GM23248 (cell line): ENCODE data around the gene POLR3A.

ENCODE experiments used
- EZH2 ChIP-seq: fragments of 200-600 bp; sonication (generic); IDR thresholded peaks from 2 replicates; pipeline ENCODE4 v1.6.1; 2018; ENCODE audit warnings: antibody characterized with exemption, mild to moderate bottlenecking; ENCODE audit not compliant: insufficient read depth, poor library complexity, severe bottlenecking
- EZH2phosphoT487 ChIP-seq: fragments of 200-600 bp; sonication (generic); IDR thresholded peaks from 2 replicates; pipeline ENCODE4 v1.6.1; 2018; ENCODE audit warnings: antibody characterized with exemption, moderate library complexity, mild to moderate bottlenecking, low read depth; ENCODE audit not compliant: insufficient read depth

- TF ChIP-seq EZH2 (no peak), EZH2phosphoT487 (no peak)
Observed at GRCh38 chr10:77993620-77994019, 35.7 kb downstream of the POLR3A start.
